Ectodermal cell (in vitro differentiated cells): ENCODE results near the gene CFAP46.
A peak's percentile ranks its signal among the peaks of the same experiment; 100 is the strongest.

Experiments used
- H3K27ac ChIP-seq: 2 replicates; pipeline ENCODE4 v1.7.0; 2013; ENCODE audit warnings: mild to moderate bottlenecking, low read depth, low read length; ENCODE audit not compliant: insufficient read depth, poor library complexity, severe bottlenecking
- H3K27me3 ChIP-seq: 2 replicates; pipeline ENCODE4 v1.7.0; 2013; ENCODE audit warnings: mild to moderate bottlenecking, low read length; ENCODE audit not compliant: insufficient read depth, control insufficient read depth, poor library complexity, severe bottlenecking
- H3K36me3 ChIP-seq: one replicate; pipeline ENCODE4 v1.7.0; 2013; ENCODE audit warnings: low read length; ENCODE audit not compliant: control insufficient read depth, insufficient read depth
- H3K4me1 ChIP-seq: one replicate; pipeline ENCODE4 v1.7.0; 2013; ENCODE audit warnings: low read length; ENCODE audit not compliant: control insufficient read depth, insufficient read depth
- H3K4me3 ChIP-seq: 2 replicates; pipeline ENCODE4 v1.7.0; 2013; ENCODE audit warnings: low read depth, low read length, control low read depth; ENCODE audit not compliant: insufficient read depth
- H3K9me3 ChIP-seq: 2 replicates; pipeline ENCODE4 v1.7.0; 2013; ENCODE audit warnings: mild to moderate bottlenecking, low read length, moderate library complexity; ENCODE audit not compliant: control insufficient read depth
- WGBS, 2 experiments: methylation state at CpG; one replicate each; pipeline ENCODE4 v1.1.7; 2013; ENCODE audit warnings: missing lambda C conversion rate in 2 of 2; 5-methylcytosine and 5-hydroxymethylcytosine counted together

The CFAP46 gene

GRCh38 chr10:132943791-132944404 is 1.5 kb upstream of the CFAP46 start:
- H3K4me1 ChIP-seq, result peaks cover 5% of the 10 kb centered on the region
- whole genome bisulfite sequencing, 2 experiments, result 92 to 93% methylated on average over 12 of the region's 12 CpGs
- no peaks in the 10 kb centered on the region for H3K36me3 ChIP-seq
- H3K27me3 ChIP-seq, result peaks cover 10% of the 10 kb centered on the region
- H3K4me3 ChIP-seq, result no peak overlapping the region
- H3K9me3 ChIP-seq, result no peaks in the 10 kb centered on the region
- no peak overlapping the region for H3K27ac ChIP-seq

GRCh38 chr10:132943058-132943790 is 854 bp upstream of the CFAP46 start:
- 69 to 74% methylated on average over 43 of the region's 43 CpGs for WGBS, 2 experiments
- Histone ChIP-seq H3K9me3 (no peaks in the 10 kb centered on the region), H3K27me3 (peaks cover 10% of the 10 kb centered on the region), H3K36me3 (no peaks in the 10 kb centered on the region), H3K27ac (no peak overlapping the region), H3K4me3 (peak overlapping the region; percentile 38), H3K4me1 (peaks cover 5% of the 10 kb centered on the region)

GRCh38 chr10:132941640-132942051 is 724 bp downstream of the CFAP46 start:
- Histone ChIP-seq H3K36me3 (no peaks in the 10 kb centered on the region), H3K9me3 (no peaks in the 10 kb centered on the region), H3K4me3 (peak overlapping the region; percentile 38), H3K27me3 (peaks cover 10% of the 10 kb centered on the region), H3K27ac (no peak overlapping the region), H3K4me1 (peaks cover 5% of the 10 kb centered on the region)
- WGBS, 2 experiments, result 77% methylated on average over 11 of the region's 11 CpGs

- WGBS, 2 experiments, result 93 to 94% methylated on average over 28 of the region's 28 CpGs
- Histone ChIP-seq H3K27ac (no peak overlapping the region), H3K27me3 (peaks cover 10% of the 10 kb centered on the region), H3K4me3 (no peak overlapping the region), H3K9me3 (no peaks in the 10 kb centered on the region), H3K4me1 (peaks cover 5% of the 10 kb centered on the region), H3K36me3 (no peaks in the 10 kb centered on the region)
These were observed 1.4 kb downstream of the CFAP46 start for GRCh38 chr10:132940791-132941465.

- Histone ChIP-seq H3K4me3 (no peak overlapping the region), H3K4me1 (peaks cover 5% of the 10 kb centered on the region), H3K36me3 (no peaks in the 10 kb centered on the region), H3K27me3 (peaks cover 10% of the 10 kb centered on the region), H3K27ac (no peak overlapping the region), H3K9me3 (no peaks in the 10 kb centered on the region)
- WGBS, 2 experiments, result 61 to 64% methylated on average over 24 of the region's 24 CpGs
These were observed 2.2 kb downstream of the CFAP46 start for GRCh38 chr10:132939957-132940790.

GRCh38 chr10:132939378-132939955 is 2.9 kb downstream of the CFAP46 start:
- Histone ChIP-seq H3K4me1 (peaks cover 5% of the 10 kb centered on the region), H3K27me3 (peaks cover 10% of the 10 kb centered on the region), H3K9me3 (no peaks in the 10 kb centered on the region), H3K36me3 (no peaks in the 10 kb centered on the region), H3K27ac (no peak overlapping the region), H3K4me3 (no peak overlapping the region)
- WGBS, 2 experiments, result 93 to 97% methylated on average over 15 of the region's 15 CpGs

GRCh38 chr10:132938472-132939339 is 3.7 kb downstream of the CFAP46 start:
- Histone ChIP-seq H3K36me3 (no peaks in the 10 kb centered on the region), H3K4me1 (peaks cover 5% of the 10 kb centered on the region), H3K4me3 (no peak overlapping the region), H3K9me3 (no peaks in the 10 kb centered on the region), H3K27me3 (peaks cover 10% of the 10 kb centered on the region), H3K27ac (no peak overlapping the region)
- 73 to 75% methylated on average over 27 of the region's 27 CpGs for WGBS, 2 experiments

GRCh38 chr10:132937861-132938260 is 4.5 kb downstream of the CFAP46 start:
- H3K4me1 ChIP-seq, result peaks cover 3% of the 10 kb centered on the region
- no peaks in the 10 kb centered on the region for H3K9me3 ChIP-seq
- H3K27ac ChIP-seq, result no peak overlapping the region
- peaks cover 6% of the 10 kb centered on the region for H3K27me3 ChIP-seq
- no peaks in the 10 kb centered on the region for H3K36me3 ChIP-seq
- WGBS, 2 experiments, result 93 to 95% methylated on average over 19 of the region's 19 CpGs
- H3K4me3 ChIP-seq, result no peak overlapping the region

- Histone ChIP-seq H3K27ac (no peak overlapping the region), H3K9me3 (no peaks in the 10 kb centered on the region), H3K4me1 (no peaks in the 10 kb centered on the region), H3K4me3 (no peak overlapping the region), H3K36me3 (no peaks in the 10 kb centered on the region), H3K27me3 (no peaks in the 10 kb centered on the region)
- WGBS, 2 experiments, result 92 to 93% methylated on average over 6 of the region's 6 CpGs
These were observed 7.4 kb downstream of the CFAP46 start for GRCh38 chr10:132934953-132935352.
